Measurements from ENCODE around the gene CNGB1.

- TF ChIP-seq CTCF (conservative IDR thresholded peaks at IDR 0.05; ENCODE audit: low read length) (no peak), EZH2phosphoT487 (IDR thresholded peaks at IDR 0.05; ENCODE audit: borderline replicate concordance) (no peak)
Measured at GRCh38 chr16:57889960-57890751, 80.8 kb downstream of the CNGB1 start.

Data from Loucy (cell line).